ENCODE measurements around the gene THUMPD2. TPM values are rescaled to one million over a fixed set of nuclear protein-coding genes. Genes with fewer than 3 reads are reported as not detected.
"Not testable (repeated sequence)": the region's sequence is repeated elsewhere in the genome, so short reads cannot be mapped to it uniquely, and the experiment has no call there.

Gene THUMPD2
- total RNA-seq, 2 experiments from 2014 or later = 11.1 to 11.4 TPM

- DNase-seq; H3K9me3 Mint-ChIP-seq (ENCODE audit: insufficient read depth); H3K27me3 Mint-ChIP-seq (ENCODE audit: low read depth); POLR2A ChIA-PET; H3K4me3 Mint-ChIP-seq; H3K27ac Mint-ChIP-seq; ATAC-seq; H3K4me1 Mint-ChIP-seq (ENCODE audit: low read depth); H3K36me3 Mint-ChIP-seq (ENCODE audit: low read depth): not testable (repeated sequence)
- CTCF ChIA-PET = interaction anchor here (0.8 to 6.6 kb wide), 5 partner anchors 21 to 350 kb away, joined by 3 to 77 read pairs (median 3); no protein-coding TSS in a partner anchor
Measured at GRCh38 chr2:39728085-39728484, 51.0 kb downstream of the THUMPD2 start.

DNA sequence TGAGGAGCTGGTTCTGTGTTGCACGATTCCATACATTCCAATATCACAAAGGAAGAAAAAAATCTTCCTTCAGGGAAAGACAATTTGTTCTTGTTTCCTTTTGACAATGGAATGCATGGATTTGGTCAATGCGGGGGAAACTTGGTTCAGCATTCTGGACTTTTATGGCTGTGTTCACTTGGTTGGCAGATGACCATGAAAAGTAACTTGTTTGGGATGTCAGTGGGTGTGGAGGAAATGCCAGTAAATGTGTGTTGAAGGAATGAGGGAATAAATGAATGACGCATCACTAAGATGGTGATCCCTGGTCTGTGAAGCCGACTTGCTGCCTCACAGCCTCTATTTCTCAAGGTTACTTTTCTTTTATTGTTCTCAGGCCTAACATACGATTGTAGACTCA lies 53.7 kb downstream of the THUMPD2 start:
- CTCF ChIA-PET = no interaction called here
- peaks cover 7% of the 10 kb centered on the region for H3K4me1 Mint-ChIP-seq (ENCODE audit: low read depth)
- no peaks in the 10 kb centered on the region for H3K9me3 Mint-ChIP-seq (ENCODE audit: insufficient read depth)
- POLR2A ChIA-PET = no interaction called here
- peaks cover 2% of the 10 kb centered on the region for H3K36me3 Mint-ChIP-seq (ENCODE audit: low read depth)
- H3K4me3 Mint-ChIP-seq = no peak overlapping the region
- H3K27me3 Mint-ChIP-seq (ENCODE audit: low read depth) = peaks cover 9% of the 10 kb centered on the region
- no peak for ATAC-seq
- no peak overlapping the region for H3K27ac Mint-ChIP-seq
- no peak for DNase-seq

DNA sequence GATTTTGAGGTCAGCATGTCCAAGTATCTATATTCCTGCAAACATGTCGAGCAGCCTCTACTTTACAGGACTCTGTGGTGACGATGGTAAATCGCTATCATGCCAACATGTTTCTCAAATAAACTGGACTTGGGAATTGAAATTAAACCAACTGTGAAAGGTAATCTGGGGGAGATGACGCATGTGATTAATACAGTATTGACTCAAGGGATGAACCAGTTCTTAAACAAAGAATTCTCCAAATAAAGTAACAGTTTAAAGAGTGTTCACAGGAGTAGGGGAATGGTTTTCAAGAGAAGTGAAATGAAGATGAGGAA lies 54.3 kb downstream of the THUMPD2 start:
- Mint-ChIP-seq H3K27ac (no peak overlapping the region), H3K4me3 (no peak overlapping the region), H3K9me3 (ENCODE audit: insufficient read depth) (no peaks in the 10 kb centered on the region), H3K27me3 (ENCODE audit: low read depth) (peaks cover 11% of the 10 kb centered on the region), H3K36me3 (ENCODE audit: low read depth) (peaks cover 2% of the 10 kb centered on the region), H3K4me1 (ENCODE audit: low read depth) (peaks cover 7% of the 10 kb centered on the region)
- DNase-seq (no peak), ATAC-seq (no peak)
- CTCF ChIA-PET = no interaction called here
- POLR2A ChIA-PET = no interaction called here

DNA sequence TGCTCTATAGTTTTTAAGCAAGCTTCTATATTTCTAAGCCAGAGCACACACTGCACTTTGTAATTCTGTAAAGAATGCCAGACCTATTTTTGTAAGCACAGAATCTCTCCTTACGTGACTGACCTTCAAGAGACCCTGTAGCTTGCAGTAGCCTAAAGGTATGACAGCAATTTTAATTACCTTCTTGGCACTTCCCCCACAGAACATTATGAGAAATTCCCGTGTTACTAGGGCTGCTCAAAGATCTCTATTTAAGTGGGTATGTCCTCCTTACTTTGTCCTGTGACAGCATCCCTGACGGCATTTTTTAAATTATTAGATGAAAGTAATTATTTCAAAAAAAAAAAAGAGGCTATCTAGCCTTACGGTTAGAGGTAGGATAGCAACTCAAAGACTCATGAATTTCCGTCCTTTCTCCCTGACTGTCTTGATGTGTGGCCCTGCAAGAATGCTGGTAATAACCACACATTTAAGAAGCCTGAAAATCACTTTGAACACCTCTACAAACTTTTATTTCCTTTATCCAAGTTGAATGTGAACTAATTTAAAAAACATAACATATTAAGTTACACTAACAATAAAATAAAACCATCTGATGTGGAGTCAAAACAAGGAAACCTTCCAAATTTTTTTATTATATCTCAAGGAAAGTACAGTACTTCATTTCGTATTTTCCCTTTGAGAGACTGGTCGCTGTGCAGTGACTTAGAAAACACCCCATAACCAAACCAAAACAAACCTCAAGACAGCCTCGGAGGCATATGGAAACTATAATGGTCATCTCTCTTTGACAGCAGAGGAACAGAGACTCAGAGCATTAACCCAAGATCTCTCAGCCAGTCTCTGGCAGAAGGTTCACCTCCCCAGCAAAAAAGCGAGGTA lies 54.9 kb downstream of the THUMPD2 start:
- H3K4me1 Mint-ChIP-seq (ENCODE audit: low read depth) = peaks cover 7% of the 10 kb centered on the region
- no peak overlapping the region for H3K4me3 Mint-ChIP-seq
- POLR2A ChIA-PET = no interaction called here
- CTCF ChIA-PET = no interaction called here
- peaks cover 2% of the 10 kb centered on the region for H3K36me3 Mint-ChIP-seq (ENCODE audit: low read depth)
- ATAC-seq (no peak), DNase-seq (no peak)
- no peaks in the 10 kb centered on the region for H3K9me3 Mint-ChIP-seq (ENCODE audit: insufficient read depth)
- H3K27me3 Mint-ChIP-seq (ENCODE audit: low read depth) = peaks cover 11% of the 10 kb centered on the region
- H3K27ac Mint-ChIP-seq = no peak overlapping the region

- Mint-ChIP-seq H3K27me3 (ENCODE audit: low read depth) (peaks cover 11% of the 10 kb centered on the region), H3K27ac (no peak overlapping the region), H3K9me3 (ENCODE audit: insufficient read depth) (no peaks in the 10 kb centered on the region), H3K4me3 (no peak overlapping the region), H3K36me3 (ENCODE audit: low read depth) (peaks cover 2% of the 10 kb centered on the region), H3K4me1 (ENCODE audit: low read depth) (peaks cover 4% of the 10 kb centered on the region)
- POLR2A ChIA-PET = no interaction called here
- ATAC-seq (no peak), DNase-seq (no peak)
- CTCF ChIA-PET = no interaction called here
Measured at GRCh38 chr2:39723497-39723896, 55.6 kb downstream of the THUMPD2 start.

GRCh38 chr2:39720970-39721369 lies 58.1 kb downstream of the THUMPD2 start:
- ChIA-PET CTCF (interaction anchor here (2.4 kb wide), 1 partner anchor 9 kb away, joined by 13 read pairs; no protein-coding TSS in a partner anchor), POLR2A (no interaction called here)
- no peak for ATAC-seq
- Mint-ChIP-seq H3K36me3 (ENCODE audit: low read depth) (no peaks in the 10 kb centered on the region), H3K27me3 (ENCODE audit: low read depth) (peaks cover 11% of the 10 kb centered on the region), H3K27ac (no peak overlapping the region), H3K4me1 (ENCODE audit: low read depth) (no peaks in the 10 kb centered on the region), H3K4me3 (no peak overlapping the region), H3K9me3 (ENCODE audit: insufficient read depth) (no peaks in the 10 kb centered on the region)
- no peak for DNase-seq

GRCh38 chr2:39719317-39719716 lies 59.7 kb downstream of the THUMPD2 start:
- Mint-ChIP-seq H3K4me3 (no peak overlapping the region), H3K36me3 (ENCODE audit: low read depth) (no peaks in the 10 kb centered on the region), H3K27ac (no peak overlapping the region), H3K4me1 (ENCODE audit: low read depth) (no peaks in the 10 kb centered on the region), H3K9me3 (ENCODE audit: insufficient read depth) (no peaks in the 10 kb centered on the region), H3K27me3 (ENCODE audit: low read depth) (peaks cover 17% of the 10 kb centered on the region)
- ATAC-seq (no peak), DNase-seq (no peak)
- ChIA-PET CTCF (interaction anchor here (2.4 kb wide), 1 partner anchor 11 kb away, joined by 13 read pairs; no protein-coding TSS in a partner anchor), POLR2A (no interaction called here)

GRCh38 chr2:39718483-39718882 lies 60.6 kb downstream of the THUMPD2 start:
- DNase-seq (no peak), ATAC-seq (no peak)
- Mint-ChIP-seq H3K36me3 (ENCODE audit: low read depth) (no peaks in the 10 kb centered on the region), H3K27me3 (ENCODE audit: low read depth) (peaks cover 19% of the 10 kb centered on the region), H3K9me3 (ENCODE audit: insufficient read depth) (no peaks in the 10 kb centered on the region), H3K4me3 (no peak overlapping the region), H3K27ac (no peak overlapping the region), H3K4me1 (ENCODE audit: low read depth) (no peaks in the 10 kb centered on the region)
- POLR2A ChIA-PET = no interaction called here
- CTCF ChIA-PET = no interaction called here

GRCh38 chr2:39717067-39717466 lies 62.0 kb downstream of the THUMPD2 start:
- no peaks in the 10 kb centered on the region for H3K4me1 Mint-ChIP-seq (ENCODE audit: low read depth)
- ATAC-seq (no peak), DNase-seq (no peak)
- H3K27ac Mint-ChIP-seq = no peak overlapping the region
- H3K9me3 Mint-ChIP-seq (ENCODE audit: insufficient read depth) = no peaks in the 10 kb centered on the region
- H3K4me3 Mint-ChIP-seq = no peak overlapping the region
- ChIA-PET CTCF (no interaction called here), POLR2A (no interaction called here)
- no peaks in the 10 kb centered on the region for H3K36me3 Mint-ChIP-seq (ENCODE audit: low read depth)
- H3K27me3 Mint-ChIP-seq (ENCODE audit: low read depth) = peaks cover 21% of the 10 kb centered on the region

GRCh38 chr2:39715822-39716221 lies 63.2 kb downstream of the THUMPD2 start:
- DNase-seq = no peak
- H3K36me3 Mint-ChIP-seq (ENCODE audit: low read depth) = no peaks in the 10 kb centered on the region
- H3K4me3 Mint-ChIP-seq = no peak overlapping the region
- H3K4me1 Mint-ChIP-seq (ENCODE audit: low read depth) = no peaks in the 10 kb centered on the region
- no peak overlapping the region for H3K27ac Mint-ChIP-seq
- no peak for ATAC-seq
- POLR2A ChIA-PET = no interaction called here
- H3K9me3 Mint-ChIP-seq (ENCODE audit: insufficient read depth) = no peaks in the 10 kb centered on the region
- CTCF ChIA-PET = no interaction called here
- H3K27me3 Mint-ChIP-seq (ENCODE audit: low read depth) = peaks cover 16% of the 10 kb centered on the region

GRCh38 chr2:39715095-39715494 lies 64.0 kb downstream of the THUMPD2 start:
- no peak for ATAC-seq
- Mint-ChIP-seq H3K4me3 (no peak overlapping the region), H3K27me3 (ENCODE audit: low read depth) (peaks cover 13% of the 10 kb centered on the region), H3K36me3 (ENCODE audit: low read depth) (no peaks in the 10 kb centered on the region), H3K27ac (no peak overlapping the region), H3K9me3 (ENCODE audit: insufficient read depth) (no peaks in the 10 kb centered on the region), H3K4me1 (ENCODE audit: low read depth) (no peaks in the 10 kb centered on the region)
- ChIA-PET POLR2A (no interaction called here), CTCF (interaction anchor here (0.9 kb wide), 1 partner anchor 335 kb away, joined by 5 read pairs; no protein-coding TSS in a partner anchor)
- no peak for DNase-seq

DNA sequence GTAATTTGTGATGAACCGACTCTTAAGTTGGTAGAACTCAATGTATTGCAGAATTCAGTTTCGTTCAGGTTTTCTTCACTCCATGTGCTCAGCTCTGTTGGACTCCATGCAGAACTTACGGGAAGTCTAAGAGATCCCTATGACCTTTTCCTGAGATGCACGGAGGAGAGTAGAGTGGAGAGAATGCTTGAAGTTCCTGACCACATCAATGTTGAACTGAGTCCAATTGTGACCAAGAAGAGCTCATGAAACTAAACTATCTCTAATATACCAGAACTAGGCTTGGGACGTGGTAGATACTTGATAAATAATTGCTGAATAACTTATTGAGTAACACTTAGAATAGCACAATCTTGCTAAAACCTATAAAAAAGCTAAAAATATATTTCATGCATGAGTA lies 66.1 kb downstream of the THUMPD2 start:
- peaks cover 13% of the 10 kb centered on the region for H3K27me3 Mint-ChIP-seq (ENCODE audit: low read depth)
- H3K4me1 Mint-ChIP-seq (ENCODE audit: low read depth) = no peaks in the 10 kb centered on the region
- DNase-seq (no peak), ATAC-seq (no peak)
- ChIA-PET CTCF (no interaction called here), POLR2A (no interaction called here)
- no peaks in the 10 kb centered on the region for H3K36me3 Mint-ChIP-seq (ENCODE audit: low read depth)
- no peak overlapping the region for H3K4me3 Mint-ChIP-seq
- H3K9me3 Mint-ChIP-seq (ENCODE audit: insufficient read depth) = no peaks in the 10 kb centered on the region
- H3K27ac Mint-ChIP-seq = no peak overlapping the region

DNA sequence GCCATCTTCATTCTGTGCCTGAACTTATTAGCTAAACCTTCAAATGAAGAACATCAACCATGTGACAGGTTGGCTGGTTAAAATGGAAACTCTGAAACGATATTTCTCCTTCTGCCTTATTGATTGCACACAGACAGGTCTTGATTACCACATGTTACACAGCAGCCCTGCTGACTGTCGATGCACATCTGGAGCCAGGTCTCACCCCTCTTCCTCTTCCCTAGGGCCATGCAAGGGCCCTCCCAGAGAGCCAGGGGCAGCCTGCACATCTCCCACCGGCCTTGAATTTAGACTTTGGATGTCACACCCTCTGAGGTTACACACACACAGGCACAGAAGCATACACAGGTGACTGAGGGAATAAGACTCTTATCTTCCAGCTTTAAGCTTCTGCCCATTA lies 68.3 kb downstream of the THUMPD2 start:
- H3K4me1 Mint-ChIP-seq (ENCODE audit: low read depth) = no peaks in the 10 kb centered on the region
- H3K9me3 Mint-ChIP-seq (ENCODE audit: insufficient read depth) = no peaks in the 10 kb centered on the region
- DNase-seq (no peak), ATAC-seq (no peak)
- H3K27ac Mint-ChIP-seq = no peak overlapping the region
- ChIA-PET CTCF (no interaction called here), POLR2A (no interaction called here)
- no peaks in the 10 kb centered on the region for H3K36me3 Mint-ChIP-seq (ENCODE audit: low read depth)
- no peak overlapping the region for H3K4me3 Mint-ChIP-seq
- H3K27me3 Mint-ChIP-seq (ENCODE audit: low read depth) = peaks cover 15% of the 10 kb centered on the region
